ENCODE data around the gene DCAF6.
A peak's percentile ranks its signal among the peaks of the same experiment; 100 is the strongest.

The DCAF6 gene

DNA sequence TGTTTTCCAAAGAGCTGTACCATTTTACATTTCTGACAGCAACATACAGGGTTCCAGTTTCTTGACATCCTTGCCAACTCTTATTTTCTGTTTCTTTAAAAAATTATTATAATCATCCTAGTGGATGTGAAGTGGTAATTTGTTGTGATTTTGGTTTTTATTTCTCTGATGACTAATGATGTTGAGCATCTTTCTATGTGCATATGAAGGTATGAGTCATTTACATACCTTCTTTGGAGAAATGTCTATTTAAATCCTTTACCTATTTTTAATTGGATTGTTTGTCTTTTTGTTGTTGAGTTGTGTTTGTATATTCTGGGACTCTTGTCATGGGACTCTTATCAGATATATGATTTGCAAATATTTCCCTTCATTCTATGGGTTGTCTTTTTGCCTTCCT, 21.2 kb downstream of the DCAF6 start:
- no peak for DNase-seq (ENCODE audit: low read depth)

- DNase-seq (ENCODE audit: low read depth): no peak
Observed at GRCh38 chr1:167964646-167965045, 28.2 kb downstream of the DCAF6 start.

DNA sequence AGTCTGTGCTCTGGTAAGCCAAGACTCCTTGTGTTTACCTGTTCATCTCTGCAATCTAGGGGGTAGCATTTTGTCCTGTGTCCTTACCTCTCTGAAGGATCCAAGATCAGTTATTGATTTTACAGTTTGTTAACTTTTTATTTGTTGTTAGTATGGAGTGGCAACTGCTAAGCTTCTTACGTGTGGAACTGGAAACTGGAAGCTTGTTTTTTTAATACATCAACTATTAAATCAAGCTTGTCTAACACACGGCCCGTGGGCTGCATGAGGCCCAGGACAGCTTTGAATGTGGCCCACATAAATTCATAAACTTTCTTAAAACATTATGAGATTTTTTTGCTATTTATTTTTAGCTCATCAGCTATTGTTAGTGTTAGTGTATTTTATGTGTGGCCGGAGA, 29.6 kb downstream of the DCAF6 start:
- DNase-seq (ENCODE audit: low read depth): no peak

DNA sequence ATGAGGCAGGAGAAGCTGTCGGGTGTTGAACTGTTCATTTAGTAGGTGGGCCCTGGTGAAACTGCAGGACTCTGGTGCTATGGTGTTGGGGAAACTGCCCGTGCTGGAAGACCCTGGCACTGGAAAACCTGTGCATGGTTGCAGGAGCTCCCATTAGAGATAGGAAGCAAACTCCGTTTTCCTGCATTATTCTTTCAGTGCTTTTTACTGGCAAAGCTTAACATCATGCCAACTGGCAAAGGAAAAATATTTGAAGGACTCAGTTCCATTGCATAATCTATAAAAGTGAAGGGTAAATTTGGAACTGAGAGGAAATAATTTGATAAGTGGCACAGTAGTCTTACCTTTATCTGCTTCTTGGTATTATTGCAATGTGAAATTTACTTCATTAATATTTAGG, 32.1 kb downstream of the DCAF6 start:
- DNase-seq (ENCODE audit: low read depth): no peak

- peak; percentile 19 for DNase-seq (ENCODE audit: low read depth)
Observed at GRCh38 chr1:167973832-167974231, 37.3 kb downstream of the DCAF6 start.

DNA sequence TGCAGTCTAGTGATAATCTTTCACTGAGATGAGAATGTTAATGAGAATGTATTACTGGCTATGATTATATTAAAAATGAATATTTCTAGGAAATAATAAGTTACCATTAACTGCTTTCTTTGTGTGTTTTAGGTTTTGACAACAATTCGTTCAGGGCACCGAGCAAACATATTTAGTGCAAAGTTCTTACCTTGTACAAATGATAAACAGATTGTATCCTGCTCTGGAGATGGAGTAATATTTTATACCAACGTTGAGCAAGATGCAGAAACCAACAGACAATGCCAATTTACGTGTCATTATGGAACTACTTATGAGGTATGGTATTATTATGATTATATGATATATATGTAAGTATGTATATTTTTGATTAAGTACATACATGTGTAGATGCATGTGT, 38.2 kb downstream of the DCAF6 start:
- no peak for DNase-seq (ENCODE audit: low read depth)

- no peak for DNase-seq (ENCODE audit: low read depth)
Observed at GRCh38 chr1:167977245-167977644, 40.8 kb downstream of the DCAF6 start.

DNA sequence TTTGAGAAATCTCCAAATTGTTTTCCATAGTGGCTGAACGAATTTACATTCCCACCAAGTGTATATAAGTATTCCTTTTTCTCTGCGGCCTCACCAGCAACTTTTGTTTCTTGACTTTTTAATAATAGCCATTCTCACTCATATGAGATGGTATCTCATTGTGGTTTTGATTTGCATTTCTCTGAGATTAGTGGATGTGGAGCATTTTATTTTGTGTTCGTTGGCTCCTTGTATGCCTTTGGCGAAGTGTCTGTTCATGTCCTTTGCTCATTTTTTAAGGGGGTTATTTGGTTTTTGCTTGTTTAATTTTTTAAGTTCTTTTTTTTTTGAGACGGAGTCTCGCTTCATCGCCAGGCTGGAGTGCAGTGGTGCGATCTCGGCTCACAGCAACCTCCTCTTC, 45.5 kb downstream of the DCAF6 start:
- peak; percentile 33 for DNase-seq (ENCODE audit: low read depth)

DNA sequence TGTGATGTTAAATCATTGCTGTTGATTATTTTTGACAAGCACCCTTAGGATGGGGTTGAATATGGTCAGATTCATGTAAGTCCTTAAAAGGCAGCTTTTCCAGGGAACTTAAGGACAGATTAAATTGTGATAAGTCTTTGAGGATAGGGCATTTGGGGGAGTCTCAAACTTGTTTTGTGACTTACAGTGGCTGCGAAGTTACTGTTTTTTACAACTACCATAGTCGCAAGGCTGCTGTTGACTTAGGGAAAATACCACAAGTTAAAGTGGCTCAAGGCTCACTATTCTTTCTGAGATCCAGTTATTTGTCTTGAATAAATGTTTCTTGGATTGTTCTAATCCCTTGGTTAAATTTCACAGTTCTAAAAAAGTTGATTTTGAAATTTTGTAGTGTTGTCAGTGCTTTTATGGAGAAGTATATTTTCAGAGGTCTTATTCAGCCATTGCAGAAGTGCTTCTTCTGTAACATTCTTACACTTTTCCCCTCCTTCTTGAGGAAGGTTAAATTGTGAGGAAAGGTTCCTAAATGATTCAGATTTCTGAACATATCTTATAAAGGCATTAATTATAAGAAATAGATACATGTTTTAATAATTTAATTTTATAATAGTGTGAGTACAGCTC, 47.4 kb downstream of the DCAF6 start:
- DNase-seq (ENCODE audit: low read depth): no peak

GRCh38 chr1:167984886-167985489, 48.5 kb downstream of the DCAF6 start:
- peak; percentile 67 for DNase-seq (ENCODE audit: low read depth)

DNA sequence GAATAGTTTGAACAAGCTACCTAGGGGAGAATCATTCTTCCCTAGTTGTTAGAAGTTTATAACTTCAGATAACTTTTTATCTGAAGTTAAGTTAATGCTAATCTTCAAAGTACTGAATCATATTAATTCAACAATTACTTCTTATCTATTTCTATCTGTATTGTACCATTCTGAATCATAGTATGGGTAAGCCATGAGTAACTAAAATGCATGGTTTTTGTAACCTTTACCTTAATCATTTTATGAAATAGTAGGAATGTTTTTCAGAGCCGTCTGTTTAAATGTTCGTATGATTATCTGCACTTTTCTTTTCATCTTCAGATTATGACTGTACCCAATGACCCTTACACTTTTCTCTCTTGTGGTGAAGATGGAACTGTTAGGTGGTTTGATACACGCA, 50.7 kb downstream of the DCAF6 start:
- DNase-seq (ENCODE audit: low read depth): peak; percentile 54

DNA sequence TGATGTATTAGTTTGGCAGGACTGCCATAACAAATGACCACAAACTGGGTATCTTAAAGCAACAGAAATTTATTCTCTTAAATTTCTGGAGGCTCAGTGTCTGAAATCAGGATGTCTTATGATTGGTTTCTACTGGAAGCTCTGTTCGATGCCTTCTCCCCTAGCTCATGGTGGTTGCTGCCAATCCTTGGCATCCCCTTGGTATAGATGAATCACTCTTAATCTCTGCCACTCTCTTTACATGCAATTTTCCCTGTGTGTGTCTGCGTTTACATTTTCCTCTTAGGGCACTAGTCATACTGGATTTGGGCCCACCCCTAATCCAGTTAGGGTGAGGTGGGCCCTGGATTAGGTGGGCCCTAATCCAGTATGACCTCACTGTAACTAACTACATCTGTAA, 55.1 kb downstream of the DCAF6 start:
- DNase-seq (ENCODE audit: low read depth): no peak

- DNase-seq (ENCODE audit: low read depth): no peak
Observed at GRCh38 chr1:167993720-167994119, 57.2 kb downstream of the DCAF6 start.

GRCh38 chr1:167994560-167994959, 58.1 kb downstream of the DCAF6 start:
- no peak for DNase-seq (ENCODE audit: low read depth)

DNA sequence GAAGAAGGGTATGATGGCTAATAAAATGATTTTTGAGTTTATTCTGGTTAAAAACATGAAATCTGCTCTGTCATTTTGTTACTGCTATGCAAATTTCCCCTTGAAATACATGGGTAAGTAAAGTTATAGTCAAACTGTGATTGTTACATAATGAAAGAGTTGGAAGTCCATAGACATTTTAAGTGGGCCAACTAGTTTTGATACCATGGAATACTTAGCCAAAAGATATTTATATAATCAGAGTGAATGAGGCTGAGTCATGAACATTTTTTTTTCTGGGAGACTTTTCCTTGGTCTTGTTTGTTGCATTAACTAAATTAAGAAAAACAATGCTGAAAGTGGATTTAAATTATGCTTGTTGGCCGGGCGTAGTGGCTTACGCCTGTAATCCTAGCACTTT, 58.6 kb downstream of the DCAF6 start:
- DNase-seq (ENCODE audit: low read depth): no peak

DNA sequence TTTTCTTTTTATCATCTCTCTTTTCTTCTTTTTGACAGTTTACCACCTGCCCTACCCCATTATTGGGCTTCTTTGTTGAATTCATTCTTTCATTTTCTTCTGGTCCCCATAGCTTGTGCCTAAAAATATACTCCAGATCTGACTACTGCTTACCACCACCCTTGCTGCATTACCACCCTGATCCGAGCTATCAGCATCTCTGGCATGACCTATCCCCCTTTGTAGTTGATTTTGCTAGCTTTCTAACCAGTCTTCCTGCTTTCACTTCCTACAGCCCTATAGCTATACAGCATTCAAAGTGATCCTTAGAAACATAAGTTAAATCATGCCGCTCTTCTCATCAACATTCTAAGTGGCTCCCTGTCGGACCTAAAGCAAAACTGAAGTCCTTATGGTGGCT, 59.8 kb downstream of the DCAF6 start:
- DNase-seq (ENCODE audit: low read depth): no peak

DNA sequence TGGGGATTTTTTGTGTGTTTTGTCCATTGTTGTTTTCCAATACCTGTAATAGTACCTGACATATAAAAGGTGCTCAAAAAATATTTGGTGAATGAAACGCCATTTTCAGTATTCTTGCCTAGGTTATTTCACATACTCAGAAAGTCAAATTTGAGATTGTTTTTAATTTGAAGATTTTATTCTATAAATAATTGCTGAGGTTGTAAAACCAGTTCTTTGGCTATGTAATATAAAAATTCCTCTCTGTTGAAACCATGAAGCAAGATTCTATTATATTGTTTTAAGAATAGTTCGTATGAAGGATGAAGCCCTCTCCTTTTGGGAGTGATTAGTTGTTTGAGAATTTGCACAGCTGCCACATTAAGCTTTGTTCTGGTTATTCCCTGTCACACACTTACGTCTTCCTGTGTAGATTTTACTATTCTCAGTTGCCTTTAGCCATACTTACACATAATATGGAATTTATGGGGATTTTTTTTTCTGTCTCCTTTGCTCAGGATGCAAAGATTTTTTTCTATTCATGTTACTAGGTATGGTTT, 60.6 kb downstream of the DCAF6 start:
- no peak for DNase-seq (ENCODE audit: low read depth)

GRCh38 chr1:167999877-168000276, 63.4 kb downstream of the DCAF6 start:
- no peak for DNase-seq (ENCODE audit: low read depth)

DNA sequence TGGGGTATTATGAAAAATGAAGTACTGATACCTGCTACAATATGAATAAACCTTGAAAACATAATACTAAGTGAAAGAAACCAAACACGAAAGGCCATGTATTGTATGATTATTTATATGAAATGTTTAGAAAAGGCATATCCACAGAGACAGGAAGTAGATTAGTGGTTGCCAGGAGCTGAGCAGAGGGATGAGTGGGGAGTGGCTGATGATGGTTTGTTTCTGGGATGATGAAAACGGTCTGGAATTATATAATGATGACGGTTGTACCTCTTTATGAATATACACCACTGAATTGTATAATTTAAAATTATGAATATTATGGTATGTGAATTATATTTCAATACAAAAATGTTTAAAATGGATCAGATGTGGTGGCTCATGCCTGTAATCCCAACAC, 64.2 kb downstream of the DCAF6 start:
- DNase-seq (ENCODE audit: low read depth): no peak

GRCh38 chr1:168001213-168001612, 64.7 kb downstream of the DCAF6 start:
- no peak for DNase-seq (ENCODE audit: low read depth)

DNA sequence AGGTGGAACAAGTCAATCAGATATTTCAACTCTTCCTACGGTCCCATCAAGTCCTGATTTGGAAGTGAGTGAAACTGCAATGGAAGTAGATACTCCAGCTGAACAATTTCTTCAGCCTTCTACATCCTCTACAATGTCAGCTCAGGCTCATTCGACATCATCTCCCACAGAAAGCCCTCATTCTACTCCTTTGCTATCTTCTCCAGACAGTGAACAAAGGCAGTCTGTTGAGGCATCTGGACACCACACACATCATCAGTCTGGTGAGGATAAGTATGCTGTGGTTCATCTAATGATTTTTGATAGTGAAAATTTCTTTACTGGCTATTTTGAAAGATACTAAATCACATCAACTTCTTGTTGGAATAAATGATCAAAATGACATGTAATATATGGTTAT, 68.0 kb downstream of the DCAF6 start:
- DNase-seq (ENCODE audit: low read depth): no peak

GRCh38 chr1:168005529-168005928, 69.0 kb downstream of the DCAF6 start:
- DNase-seq (ENCODE audit: low read depth): no peak

DNA sequence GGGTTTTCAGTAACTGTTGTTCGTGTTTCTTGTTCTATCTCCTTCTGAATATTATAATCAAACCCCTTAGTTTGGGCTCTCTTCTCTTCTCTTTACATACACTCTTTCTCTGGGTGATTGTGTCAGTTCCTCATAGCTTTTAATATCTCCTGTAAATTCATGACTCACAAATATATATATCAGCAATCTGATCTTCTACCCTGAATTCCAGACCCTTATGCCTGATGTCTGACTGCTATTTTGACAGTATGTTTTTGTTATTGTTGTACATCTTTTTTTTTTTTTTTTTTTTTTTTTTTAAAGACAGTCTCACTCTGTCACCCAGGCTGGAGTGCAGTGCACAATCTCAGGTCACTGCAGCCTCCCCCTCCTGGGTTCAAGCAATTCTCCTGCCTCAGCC, 71.2 kb downstream of the DCAF6 start:
- DNase-seq (ENCODE audit: low read depth): no peak

DNA sequence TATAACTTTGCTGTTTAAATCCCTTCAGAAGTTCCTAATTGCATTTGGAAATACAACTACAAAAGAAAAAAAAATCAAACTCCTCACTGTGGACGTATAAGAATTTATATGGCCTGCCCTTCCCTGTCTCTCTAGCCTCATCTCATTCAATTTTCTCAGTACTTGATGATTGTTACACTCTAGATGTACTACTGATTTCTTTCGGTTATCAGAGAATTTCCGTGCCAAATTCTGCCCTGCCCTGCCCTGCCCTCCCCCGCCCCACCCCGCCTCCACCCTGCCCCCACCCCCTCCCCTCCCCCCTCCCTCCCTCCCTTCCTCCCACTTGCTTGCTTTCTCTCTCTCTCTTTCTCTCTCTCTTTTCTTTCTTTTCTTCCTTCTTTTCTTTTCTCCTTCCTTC, 72.1 kb downstream of the DCAF6 start:
- no peak for DNase-seq (ENCODE audit: low read depth)

All from amniotic epithelial cell (primary cell).